Uterus (tissue), 4 donors: Measurements from ENCODE around the gene EFCC1. TPM values are rescaled to one million over a fixed set of nuclear protein-coding genes. Genes with fewer than 3 reads are reported as not detected.

Experiments used
- DNase-seq, 2 donors: peaks; one replicate each; pipeline ENCODE4 v3.0.0-alpha.2; 2019 to 2020
- H3K27ac ChIP-seq, 2 donors: fragments of 200-600 bp; sonication (generic); 1 replicate in 1 of 2; 2 replicates in 1 of 2; pipeline ENCODE4 v1.5.1; 2016 to 2018
- H3K27me3 ChIP-seq, 2 donors: fragments of 200-600 bp; sonication (generic); one replicate each; pipeline ENCODE4 v1.5.1; 2018 to 2019; ENCODE audit warnings: control low read depth in 1 of 2
- H3K36me3 ChIP-seq, 2 donors: fragments of 200-600 bp; sonication (generic); one replicate each; pipeline ENCODE4 v1.5.1; 2019; ENCODE audit warnings: control low read depth in 1 of 2
- H3K4me1 ChIP-seq, 2 donors: fragments of 200-600 bp; sonication (generic); one replicate each; pipeline ENCODE4 v1.5.1; 2018 to 2019; ENCODE audit warnings: control low read depth in 1 of 2
- H3K4me3 ChIP-seq, 2 donors: fragments of 200-600 bp; sonication (generic); 1 replicate in 1 of 2; 2 replicates in 1 of 2; pipeline ENCODE4 v1.5.1; 2018 to 2019; ENCODE audit warnings: mild to moderate bottlenecking in 1 of 2
- H3K9me3 ChIP-seq, 2 donors: fragments of 200-600 bp; sonication (generic); one replicate each; pipeline ENCODE4 v1.5.1; 2019; ENCODE audit warnings: control low read depth in 1 of 2
- CTCF ChIP-seq, 4 experiments: fragments of 200-600 bp in 2 of 4; fragments of 450-650 bp in 2 of 4; sonication (generic) in 2 of 4; IDR thresholded peaks; one replicate each; pipeline ENCODE4 v1.5.1; 2016 to 2019; ENCODE audit warnings: antibody characterized with exemption in 4 of 4, mild to moderate bottlenecking in 2 of 4, moderate library complexity in 1 of 4
- POLR2A ChIP-seq, 2 donors: fragments of 450-650 bp; IDR thresholded peaks; one replicate each; pipeline ENCODE4 v1.6.1; 2016; ENCODE audit warnings: antibody characterized with exemption in 2 of 2, mild to moderate bottlenecking in 1 of 2, moderate library complexity in 1 of 2
- intact Hi-C: fragments of 100-400 bp; cut with DNase I; formaldehyde crosslinking; loops from one replicate; pipeline ENCODE4 v1.15.1; 2023; ENCODE audit warnings: low total_unique reads
- total RNA-seq, 4 donors: library from RNA; depleted of rRNA in 3 of 4; stranded (reverse); fragments of >200 nt in 3 of 4; gene quantifications; one replicate each; pipeline versions ENCODE4 v1.1.0 to v1.2.4, GENCODE V29; 2014 to 2023
- donor health status: DM: yes; HTN: yes; CAD: no.

EFCC1 gene
- total RNA-seq, 4 donors from 2014 or later, result 1.2 to 9.2 (median 4.5) TPM

GRCh38 chr3:128967748-128968355 lies 33.3 kb upstream of the EFCC1 start:
- no peak overlapping the region for H3K4me3 ChIP-seq
- no peaks in the 10 kb centered on the region for H3K27me3 ChIP-seq
- H3K36me3 ChIP-seq, result no peaks in the 10 kb centered on the region
- no peaks in the 10 kb centered on the region for H3K9me3 ChIP-seq
- no peak for DNase-seq
- H3K27ac ChIP-seq, result no peak overlapping the region
- intact Hi-C loops, result no loop called here
- no peaks in the 10 kb centered on the region for H3K4me1 ChIP-seq
- TF ChIP-seq CTCF (IDR thresholded peaks at IDR 0.05) (no peak), POLR2A (IDR thresholded peaks at IDR 0.05) (no peak)

- intact Hi-C loops, result no loop called here
- peak; percentile 42 to 51 for DNase-seq
- H3K9me3 ChIP-seq, result no peaks in the 10 kb centered on the region
- no peaks in the 10 kb centered on the region for H3K36me3 ChIP-seq
- no peak overlapping the region for H3K4me3 ChIP-seq
- no peak overlapping the region for H3K27ac ChIP-seq
- H3K4me1 ChIP-seq, result no peaks in the 10 kb centered on the region
- H3K27me3 ChIP-seq, result no peaks in the 10 kb centered on the region
- no peak for TF ChIP-seq POLR2A (IDR thresholded peaks at IDR 0.05)
- TF ChIP-seq CTCF (IDR thresholded peaks at IDR 0.05), result peak; percentile 79 to 89 (median 82)
Observed at GRCh38 chr3:128969993-128970739, 30.9 kb upstream of the EFCC1 start.

GRCh38 chr3:128970740-128971047 lies 30.4 kb upstream of the EFCC1 start:
- H3K27ac ChIP-seq, result no peak overlapping the region
- no peak for TF ChIP-seq POLR2A (IDR thresholded peaks at IDR 0.05)
- TF ChIP-seq CTCF (IDR thresholded peaks at IDR 0.05), result no peak
- H3K9me3 ChIP-seq, result no peaks in the 10 kb centered on the region
- no peak overlapping the region for H3K4me3 ChIP-seq
- intact Hi-C loops, result no loop called here
- H3K27me3 ChIP-seq, result no peaks in the 10 kb centered on the region
- DNase-seq, result no peak
- no peaks in the 10 kb centered on the region for H3K36me3 ChIP-seq
- H3K4me1 ChIP-seq, result no peaks in the 10 kb centered on the region

- no peaks in the 10 kb centered on the region for H3K9me3 ChIP-seq
- H3K27ac ChIP-seq, result no peak overlapping the region
- no peak for TF ChIP-seq CTCF (IDR thresholded peaks at IDR 0.05)
- TF ChIP-seq POLR2A (IDR thresholded peaks at IDR 0.05), result no peak
- DNase-seq, result peak; percentile 35 to 48
- no peaks in the 10 kb centered on the region for H3K4me1 ChIP-seq
- H3K4me3 ChIP-seq, result no peak overlapping the region
- intact Hi-C loops, result no loop called here
- no peaks in the 10 kb centered on the region for H3K27me3 ChIP-seq
- H3K36me3 ChIP-seq, result no peaks in the 10 kb centered on the region
Observed at GRCh38 chr3:128971421-128972100, 29.5 kb upstream of the EFCC1 start.

GRCh38 chr3:128973988-128974564 lies 27.0 kb upstream of the EFCC1 start:
- TF ChIP-seq CTCF (IDR thresholded peaks at IDR 0.05) (no peak), POLR2A (IDR thresholded peaks at IDR 0.05) (no peak)
- intact Hi-C loops, result no loop called here
- no peaks in the 10 kb centered on the region for H3K9me3 ChIP-seq
- no peaks in the 10 kb centered on the region for H3K27me3 ChIP-seq
- no peaks in the 10 kb centered on the region for H3K4me1 ChIP-seq
- no peak overlapping the region for H3K27ac ChIP-seq
- no peaks in the 10 kb centered on the region for H3K36me3 ChIP-seq
- no peak for DNase-seq
- H3K4me3 ChIP-seq, result no peak overlapping the region
